SU-DHL-6 (cell line): Measurements from ENCODE around the gene KRT82.

Source experiments
- CTCF ChIP-seq: fragments of 200-600 bp; sonication (generic); IDR thresholded peaks from one replicate; pipeline ENCODE4 v1.5.1; 2017; ENCODE audit warnings: antibody characterized with exemption, mild to moderate bottlenecking, low read length, moderate library complexity; ENCODE audit not compliant: insufficient read depth, poor library complexity, severe bottlenecking
- EZH2phosphoT487 ChIP-seq: fragments of 200-600 bp; sonication (generic), shearing (Covaris generic); conservative IDR thresholded peaks from 2 replicates; pipeline ENCODE4 v1.6.1; 2018; ENCODE audit warnings: mild to moderate bottlenecking, antibody characterized with exemption, low read length, moderate library complexity, mixed read lengths

GRCh38 chr12:52363111-52363679, 42.9 kb downstream of the KRT82 start:
- TF ChIP-seq CTCF = no peak
- TF ChIP-seq EZH2phosphoT487 = no peak
